Smooth muscle cell (in vitro differentiated cells): ENCODE data around the gene CACNA1G. TPM values are rescaled to one million over a fixed set of nuclear protein-coding genes. Genes with fewer than 3 reads are reported as not detected.

Experiments used
- DNase-seq: peaks from one replicate; lab custom pipeline; 2025; ENCODE audit not compliant: unreplicated experiment; lab: John Stamatoyannopoulos, UW
- H2AFZ ChIP-seq: fragments of 200-600 bp; sonication (generic); 2 replicates; pipeline ENCODE4 v1.6.0; 2016; ENCODE audit warnings: antibody characterized with exemption, low read depth, mild to moderate bottlenecking
- H3F3A ChIP-seq: fragments of 200-600 bp; sonication (generic); 2 replicates; pipeline ENCODE4 v1.6.0; 2017; ENCODE audit warnings: antibody characterized with exemption, low read depth
- H3K27ac ChIP-seq: fragments of 200-600 bp; sonication (generic); 2 replicates; pipeline ENCODE4 v1.5.1; 2016; ENCODE audit warnings: low read depth, mild to moderate bottlenecking
- H3K27me3 ChIP-seq: fragments of 200-600 bp; sonication (generic); 2 replicates; pipeline ENCODE4 v1.6.1; 2016; ENCODE audit warnings: low read depth, mild to moderate bottlenecking
- H3K36me3 ChIP-seq: fragments of 200-600 bp; sonication (generic); 2 replicates; pipeline ENCODE4 v1.5.1; 2016; ENCODE audit warnings: low read depth
- H3K4me1 ChIP-seq: fragments of 200-600 bp; sonication (generic); 2 replicates; pipeline ENCODE4 v1.5.1; 2016; ENCODE audit warnings: low read depth
- H3K4me2 ChIP-seq: fragments of 200-600 bp; sonication (generic); 2 replicates; pipeline ENCODE4 v1.6.0; 2016; ENCODE audit warnings: mild to moderate bottlenecking
- H3K4me3 ChIP-seq: fragments of 200-600 bp; sonication (generic); 2 replicates; pipeline ENCODE4 v1.5.1; 2016; ENCODE audit warnings: mild to moderate bottlenecking
- H3K79me2 ChIP-seq: fragments of 200-600 bp; sonication (generic); 2 replicates; pipeline ENCODE4 v1.6.0; 2016; ENCODE audit warnings: low read depth, mild to moderate bottlenecking
- H3K9ac ChIP-seq: fragments of 200-600 bp; sonication (generic); 2 replicates; pipeline ENCODE4 v1.6.0; 2016; ENCODE audit warnings: low read depth
- H3K9me3 ChIP-seq: fragments of 200-600 bp; sonication (generic); replicated peaks from 2 replicates; pipeline ENCODE4 v1.5.1; 2016; ENCODE audit warnings: low read depth
- H4K20me1 ChIP-seq: fragments of 200-600 bp; sonication (generic); 2 replicates; pipeline ENCODE4 v1.6.0; 2016; ENCODE audit warnings: low read depth
- WGBS: methylation state at CpG from one replicate; pipeline ENCODE4 v1.1.7; 2016; ENCODE audit warnings: low lambda C conversion rate; 5-methylcytosine and 5-hydroxymethylcytosine counted together
- polyA plus RNA-seq: library from polyadenylated mRNA; unstranded; fragments of >200 nt; fragmentation: Nextera tagmentation; extraction: Ambion mirVana; gene quantifications from 2 replicates; pipeline ENCODE4 v1.2.1, GENCODE V29; 2016
- total RNA-seq: library from RNA; depleted of rRNA; stranded (reverse); fragments of >200 nt; gene quantifications from 2 replicates; pipeline ENCODE4 v1.2.3, GENCODE V29; 2014
- TF ChIP-seq, protein P1 (sequence below): fragments of 200-600 bp; sonication (generic); IDR thresholded peaks from 2 replicates; pipeline ENCODE4 v1.5.1; 2017; ENCODE audit warnings: borderline replicate concordance, mild to moderate bottlenecking, antibody characterized with exemption; ENCODE audit not compliant: insufficient read depth, poor library complexity, severe bottlenecking

CACNA1G gene
- total and polyA plus RNA-seq, 2 experiments from 2014 or later: 1.6 to 1.7 TPM

DNA sequence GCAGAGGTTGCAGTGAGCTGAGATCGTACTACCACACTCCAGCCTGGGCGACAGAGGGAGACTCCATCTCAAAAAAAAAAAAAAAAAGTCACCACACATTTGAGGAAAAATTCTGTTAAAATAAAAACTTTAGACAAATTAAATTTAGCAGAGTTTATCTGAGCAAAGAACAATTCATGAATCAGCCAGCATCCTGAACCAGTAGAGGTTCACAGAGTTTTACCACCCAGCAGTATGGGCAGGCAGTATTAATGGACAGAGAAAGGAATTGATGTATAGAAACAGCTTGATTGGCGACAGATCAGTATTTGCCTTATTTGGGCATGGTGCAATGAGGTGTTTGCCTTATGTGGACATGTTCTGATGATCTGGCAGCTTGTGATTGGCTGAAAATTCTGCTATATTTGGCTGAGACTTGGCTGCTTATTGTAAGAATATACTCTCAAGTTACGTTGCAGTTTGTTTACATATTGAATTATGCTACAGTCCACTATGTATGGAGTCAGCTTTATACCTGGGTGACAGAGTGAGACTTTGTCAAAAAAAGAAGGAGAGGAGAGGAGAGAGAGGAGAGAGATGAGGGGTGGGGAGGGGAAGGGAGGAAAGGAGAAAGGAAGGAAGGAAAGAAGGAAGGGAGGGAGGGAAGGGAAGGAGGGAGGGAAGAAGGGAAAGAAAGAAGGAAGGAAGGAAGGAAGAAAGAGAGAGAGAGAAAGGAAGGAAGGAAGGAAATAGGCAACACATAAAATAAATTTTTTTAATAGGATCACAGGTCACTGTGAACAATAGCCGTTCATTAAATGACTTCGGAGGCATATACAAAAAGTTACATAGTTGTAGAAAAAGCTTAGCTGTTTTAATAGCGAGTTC, 88.8 kb downstream of the CACNA1G start:
- TF ChIP-seq, protein P1, sequence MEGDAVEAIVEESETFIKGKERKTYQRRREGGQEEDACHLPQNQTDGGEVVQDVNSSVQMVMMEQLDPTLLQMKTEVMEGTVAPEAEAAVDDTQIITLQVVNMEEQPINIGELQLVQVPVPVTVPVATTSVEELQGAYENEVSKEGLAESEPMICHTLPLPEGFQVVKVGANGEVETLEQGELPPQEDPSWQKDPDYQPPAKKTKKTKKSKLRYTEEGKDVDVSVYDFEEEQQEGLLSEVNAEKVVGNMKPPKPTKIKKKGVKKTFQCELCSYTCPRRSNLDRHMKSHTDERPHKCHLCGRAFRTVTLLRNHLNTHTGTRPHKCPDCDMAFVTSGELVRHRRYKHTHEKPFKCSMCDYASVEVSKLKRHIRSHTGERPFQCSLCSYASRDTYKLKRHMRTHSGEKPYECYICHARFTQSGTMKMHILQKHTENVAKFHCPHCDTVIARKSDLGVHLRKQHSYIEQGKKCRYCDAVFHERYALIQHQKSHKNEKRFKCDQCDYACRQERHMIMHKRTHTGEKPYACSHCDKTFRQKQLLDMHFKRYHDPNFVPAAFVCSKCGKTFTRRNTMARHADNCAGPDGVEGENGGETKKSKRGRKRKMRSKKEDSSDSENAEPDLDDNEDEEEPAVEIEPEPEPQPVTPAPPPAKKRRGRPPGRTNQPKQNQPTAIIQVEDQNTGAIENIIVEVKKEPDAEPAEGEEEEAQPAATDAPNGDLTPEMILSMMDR: no peak
- no peaks in the 10 kb centered on the region for H3K4me1 ChIP-seq
- no peaks in the 10 kb centered on the region for H3K9me3 ChIP-seq
- no peak overlapping the region for H2AFZ ChIP-seq
- H3K4me3 ChIP-seq: no peak overlapping the region
- no peak overlapping the region for H3K4me2 ChIP-seq
- H3K27ac ChIP-seq: no peak overlapping the region
- no peaks in the 10 kb centered on the region for H3K79me2 ChIP-seq
- no peaks in the 10 kb centered on the region for H3F3A ChIP-seq
- H3K36me3 ChIP-seq: no peaks in the 10 kb centered on the region
- H3K27me3 ChIP-seq: no peaks in the 10 kb centered on the region
- WGBS: 93% methylated on average over 7 of the region's 7 CpGs
- DNase-seq: no peak
- H4K20me1 ChIP-seq: no peaks in the 10 kb centered on the region
- no peak overlapping the region for H3K9ac ChIP-seq

DNA sequence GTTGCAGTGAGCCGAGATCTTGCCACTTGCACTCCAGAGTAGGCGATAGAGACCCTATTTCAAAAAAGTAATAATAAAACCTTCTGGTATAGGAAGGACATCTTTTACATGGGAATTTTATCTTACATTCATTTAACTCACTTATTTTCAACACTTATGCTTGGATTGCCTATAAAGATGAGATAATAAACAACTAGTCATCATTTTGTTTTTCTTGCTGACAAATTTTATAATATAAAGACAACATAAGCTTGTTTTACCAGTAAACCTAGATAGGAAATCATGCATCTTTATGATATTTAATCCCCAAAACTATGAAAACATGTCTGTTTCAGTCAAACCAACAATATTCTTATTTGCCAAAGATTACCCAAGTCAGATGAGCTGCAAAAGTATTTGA, 91.1 kb downstream of the CACNA1G start:
- Histone ChIP-seq H3K4me3 (no peak overlapping the region), H3K9ac (no peak overlapping the region), H4K20me1 (no peaks in the 10 kb centered on the region), H3K36me3 (no peaks in the 10 kb centered on the region), H3K4me1 (no peaks in the 10 kb centered on the region), H3K79me2 (no peaks in the 10 kb centered on the region), H3K9me3 (no peaks in the 10 kb centered on the region), H2AFZ (no peak overlapping the region), H3K27ac (no peak overlapping the region), H3F3A (no peaks in the 10 kb centered on the region), H3K27me3 (no peaks in the 10 kb centered on the region), H3K4me2 (no peak overlapping the region)
- TF ChIP-seq, protein P1: no peak
- WGBS: 98% methylated on average over 2 of the region's 2 CpGs
- DNase-seq: no peak

DNA sequence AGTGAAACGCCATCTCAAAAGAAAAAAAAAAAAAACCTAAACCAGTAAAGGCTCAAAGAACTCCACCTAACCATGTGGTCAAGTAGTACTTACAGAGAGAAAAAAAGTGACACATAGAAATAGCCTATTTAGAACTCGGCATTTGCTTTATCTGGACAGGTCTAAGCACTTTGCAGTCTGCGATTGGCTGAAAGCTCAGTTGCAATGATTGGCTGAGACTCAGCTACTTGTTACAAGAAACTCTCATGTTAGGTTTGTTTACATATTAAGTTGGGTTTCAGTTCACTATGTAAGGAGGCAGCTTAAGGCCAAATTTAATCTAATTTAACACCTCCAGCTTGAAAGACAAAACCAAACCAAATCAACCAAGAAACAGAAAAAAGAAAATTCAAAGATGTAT, 93.2 kb downstream of the CACNA1G start:
- Histone ChIP-seq H3F3A (no peaks in the 10 kb centered on the region), H3K4me1 (no peaks in the 10 kb centered on the region), H3K27me3 (no peaks in the 10 kb centered on the region), H2AFZ (no peak overlapping the region), H3K79me2 (no peaks in the 10 kb centered on the region), H3K4me2 (no peak overlapping the region), H3K9ac (no peak overlapping the region), H3K9me3 (no peaks in the 10 kb centered on the region), H3K27ac (no peak overlapping the region), H3K4me3 (no peak overlapping the region), H3K36me3 (no peaks in the 10 kb centered on the region), H4K20me1 (no peaks in the 10 kb centered on the region)
- TF ChIP-seq, protein P1: no peak
- DNase-seq: no peak
- WGBS: 96% methylated on average over 3 of the region's 3 CpGs

DNA sequence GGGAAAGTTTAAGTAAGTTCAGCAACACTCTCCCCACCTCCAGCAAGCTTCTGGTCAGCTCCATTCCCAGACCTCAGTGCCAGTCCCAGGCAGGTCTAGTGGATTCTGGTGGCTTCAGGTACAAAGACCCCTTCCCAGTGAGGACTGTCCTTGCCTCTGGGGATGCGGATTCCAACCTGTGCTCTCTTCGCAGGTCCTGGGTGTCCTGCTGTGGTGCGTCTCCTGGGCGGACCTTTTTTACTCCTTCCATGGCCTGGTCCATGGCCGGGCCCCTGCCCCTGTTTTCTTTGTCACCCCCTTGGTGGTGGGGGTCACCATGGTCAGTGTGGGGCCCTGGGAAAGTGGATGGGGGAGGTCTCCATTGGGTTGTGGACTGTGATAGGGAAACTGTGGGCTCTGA, 96.0 kb downstream of the CACNA1G start:
- Histone ChIP-seq H3K9me3 (no peaks in the 10 kb centered on the region), H3K4me1 (peaks cover 2% of the 10 kb centered on the region), H3K36me3 (no peaks in the 10 kb centered on the region), H2AFZ (no peak overlapping the region), H3F3A (no peaks in the 10 kb centered on the region), H3K4me3 (no peak overlapping the region), H3K27me3 (no peaks in the 10 kb centered on the region), H3K9ac (no peak overlapping the region), H3K4me2 (no peak overlapping the region), H3K79me2 (no peaks in the 10 kb centered on the region), H4K20me1 (no peaks in the 10 kb centered on the region), H3K27ac (no peak overlapping the region)
- 86% methylated on average over 5 of the region's 5 CpGs for WGBS
- TF ChIP-seq, protein P1: no peak
- DNase-seq: no peak
